Hematopoietic multipotent progenitor cell treated with erythropoietin and hydrocortisone succinate and interleukin-3 and kit ligand, for 4 days (in vitro differentiated cells): ENCODE measurements around the gene COL6A1.

ENCODE experiments used
- DNase-seq: peaks from one replicate; pipeline ENCODE4 v3.0.0-alpha.2; 2015

The COL6A1 gene

DNA sequence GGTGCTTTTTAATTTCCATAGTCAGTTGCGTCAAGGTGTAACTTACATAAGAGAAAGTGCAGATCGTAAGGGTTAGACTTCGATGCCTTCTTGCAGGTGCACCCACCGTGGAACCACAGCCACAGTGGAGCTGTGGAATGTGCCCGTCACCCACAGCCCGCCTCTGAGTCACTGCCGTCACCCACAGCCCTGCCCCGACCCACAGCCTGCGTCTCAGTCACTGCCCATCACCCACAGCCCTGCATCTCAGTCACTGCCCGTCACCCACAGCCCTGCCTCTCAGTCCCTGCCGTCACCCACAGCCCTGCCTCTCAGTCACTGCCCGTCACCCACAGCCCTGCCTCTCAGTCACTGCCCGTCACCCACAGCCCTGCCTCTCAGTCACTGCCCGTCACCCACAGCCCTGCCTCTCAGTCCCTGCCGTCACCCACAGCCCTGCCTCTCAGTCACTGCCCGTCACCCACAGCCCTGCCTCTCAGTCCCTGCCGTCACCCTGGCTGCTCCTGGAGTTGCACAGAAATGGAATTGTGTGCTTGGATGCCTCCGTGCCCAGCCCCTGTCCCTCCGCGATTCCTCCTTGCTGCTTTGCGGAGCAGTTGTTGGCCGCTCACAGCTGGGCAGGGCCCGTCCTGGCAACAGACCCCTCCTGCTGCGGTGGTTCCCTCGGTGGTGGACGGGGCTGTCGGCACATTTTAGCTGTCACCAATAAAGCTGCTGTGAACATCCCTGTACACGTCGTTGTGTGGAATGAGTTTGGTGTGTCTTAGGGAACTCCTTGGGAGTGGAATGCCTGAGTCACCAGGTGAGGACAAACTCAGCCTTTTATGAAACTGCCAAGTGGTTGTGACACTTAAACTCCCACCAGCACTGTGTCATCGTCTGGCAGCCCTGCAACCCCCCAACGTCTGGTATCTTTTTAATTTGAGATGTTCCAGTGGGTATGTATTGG lies 71.4 kb downstream of the COL6A1 start:
- DNase-seq = no peak

DNA sequence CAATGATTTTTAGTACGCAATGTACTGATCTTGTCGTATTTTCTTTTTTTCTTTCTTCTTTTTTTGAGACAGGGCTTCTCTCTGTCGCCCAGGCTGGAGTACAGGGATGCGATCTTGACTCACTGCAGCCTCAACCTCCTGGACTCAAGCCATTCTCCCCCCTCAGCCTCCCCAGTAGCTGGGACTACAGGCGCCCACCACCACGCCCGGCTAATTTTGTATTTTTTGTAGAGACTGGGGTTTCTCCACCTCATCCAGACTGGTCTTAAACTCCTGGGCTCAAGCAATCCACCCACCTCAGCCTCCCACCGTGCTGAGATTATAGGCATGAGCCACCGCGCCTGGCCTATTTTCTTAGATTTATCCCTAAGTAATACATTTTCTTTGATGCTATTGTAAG lies 72.5 kb downstream of the COL6A1 start:
- no peak for DNase-seq

DNA sequence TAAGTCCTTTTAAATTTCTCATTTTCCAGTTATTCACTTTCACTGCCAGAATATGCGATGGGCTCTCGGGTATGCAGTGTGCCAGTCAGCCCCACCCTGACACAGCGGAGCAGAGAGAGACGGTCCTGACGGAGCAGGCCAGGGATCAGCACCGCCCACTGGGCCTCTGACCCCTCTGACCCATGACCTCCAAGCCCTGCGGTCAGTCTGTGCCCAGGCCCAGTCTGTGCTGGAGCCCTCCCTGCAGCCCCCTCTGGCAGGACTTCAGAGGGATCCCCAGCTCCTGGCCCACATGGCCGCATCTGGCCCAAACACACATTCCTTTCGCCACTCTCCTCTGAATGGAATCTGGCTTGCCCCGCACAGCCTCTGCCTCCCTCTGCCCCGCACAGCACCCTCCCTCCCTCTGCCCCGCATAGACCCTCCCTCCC lies 72.9 kb downstream of the COL6A1 start:
- no peak for DNase-seq
